DND-41 (cell line): ENCODE measurements around the gene OGFR.

ENCODE experiments used
- EZH2 ChIP-seq: IDR thresholded peaks from 3 replicates; pipeline ENCODE4 v1.6.1; 2012; ENCODE audit warnings: borderline replicate concordance, low read depth, mild to moderate bottlenecking, moderate library complexity, low read length, inconsistent platforms; ENCODE audit not compliant: severe bottlenecking
- TF ChIP-seq, protein P1 (sequence below): IDR thresholded peaks from 2 replicates; pipeline ENCODE4 v1.5.1; 2012; ENCODE audit warnings: borderline replicate concordance, low read length, moderate library complexity, mild to moderate bottlenecking; ENCODE audit not compliant: poor library complexity, severe bottlenecking; ENCODE audit errors: extremely low read depth

DNA sequence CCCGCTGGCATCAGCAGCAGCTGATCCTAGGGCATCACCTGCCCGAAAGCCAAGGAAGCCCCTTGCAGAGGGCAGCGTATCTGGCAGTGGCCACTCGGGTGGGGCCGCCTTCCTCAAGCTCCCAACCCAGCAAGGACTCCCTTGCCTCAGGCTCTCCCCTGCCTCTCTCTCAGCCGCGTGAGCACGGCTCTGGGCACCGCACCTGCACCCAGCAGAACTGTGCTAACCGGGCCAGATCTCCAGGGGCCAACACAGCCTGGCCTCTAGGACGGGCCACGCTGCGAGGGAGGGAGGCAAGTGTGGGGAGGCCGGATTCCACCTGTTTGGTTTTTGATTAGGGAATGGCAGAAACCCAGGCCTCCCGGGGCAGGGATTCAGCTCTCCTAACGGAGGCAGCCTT lies 20.1 kb upstream of the OGFR start:
- TF ChIP-seq EZH2, result no peak
- TF ChIP-seq, protein P1, sequence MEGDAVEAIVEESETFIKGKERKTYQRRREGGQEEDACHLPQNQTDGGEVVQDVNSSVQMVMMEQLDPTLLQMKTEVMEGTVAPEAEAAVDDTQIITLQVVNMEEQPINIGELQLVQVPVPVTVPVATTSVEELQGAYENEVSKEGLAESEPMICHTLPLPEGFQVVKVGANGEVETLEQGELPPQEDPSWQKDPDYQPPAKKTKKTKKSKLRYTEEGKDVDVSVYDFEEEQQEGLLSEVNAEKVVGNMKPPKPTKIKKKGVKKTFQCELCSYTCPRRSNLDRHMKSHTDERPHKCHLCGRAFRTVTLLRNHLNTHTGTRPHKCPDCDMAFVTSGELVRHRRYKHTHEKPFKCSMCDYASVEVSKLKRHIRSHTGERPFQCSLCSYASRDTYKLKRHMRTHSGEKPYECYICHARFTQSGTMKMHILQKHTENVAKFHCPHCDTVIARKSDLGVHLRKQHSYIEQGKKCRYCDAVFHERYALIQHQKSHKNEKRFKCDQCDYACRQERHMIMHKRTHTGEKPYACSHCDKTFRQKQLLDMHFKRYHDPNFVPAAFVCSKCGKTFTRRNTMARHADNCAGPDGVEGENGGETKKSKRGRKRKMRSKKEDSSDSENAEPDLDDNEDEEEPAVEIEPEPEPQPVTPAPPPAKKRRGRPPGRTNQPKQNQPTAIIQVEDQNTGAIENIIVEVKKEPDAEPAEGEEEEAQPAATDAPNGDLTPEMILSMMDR, result no peak
